GM12873 (cell line): ENCODE measurements around the gene PTF1A.

Experiments
- TF ChIP-seq, protein P1 (sequence below): IDR thresholded peaks from 2 replicates; pipeline ENCODE4 v1.5.1; 2012; ENCODE audit warnings: low read depth, mild to moderate bottlenecking, moderate library complexity, low read length, control low read depth; ENCODE audit not compliant: insufficient read depth; ENCODE audit errors: missing control alignments

PTF1A gene

GRCh38 chr10:23191764-23192711, at the start of gene PTF1A:
Gene PTF1A, plus strand, starts transcription at chr10:23192312. Its CDS starts 219 bp downstream, at chr10:23192531.
- TF ChIP-seq, protein P1, sequence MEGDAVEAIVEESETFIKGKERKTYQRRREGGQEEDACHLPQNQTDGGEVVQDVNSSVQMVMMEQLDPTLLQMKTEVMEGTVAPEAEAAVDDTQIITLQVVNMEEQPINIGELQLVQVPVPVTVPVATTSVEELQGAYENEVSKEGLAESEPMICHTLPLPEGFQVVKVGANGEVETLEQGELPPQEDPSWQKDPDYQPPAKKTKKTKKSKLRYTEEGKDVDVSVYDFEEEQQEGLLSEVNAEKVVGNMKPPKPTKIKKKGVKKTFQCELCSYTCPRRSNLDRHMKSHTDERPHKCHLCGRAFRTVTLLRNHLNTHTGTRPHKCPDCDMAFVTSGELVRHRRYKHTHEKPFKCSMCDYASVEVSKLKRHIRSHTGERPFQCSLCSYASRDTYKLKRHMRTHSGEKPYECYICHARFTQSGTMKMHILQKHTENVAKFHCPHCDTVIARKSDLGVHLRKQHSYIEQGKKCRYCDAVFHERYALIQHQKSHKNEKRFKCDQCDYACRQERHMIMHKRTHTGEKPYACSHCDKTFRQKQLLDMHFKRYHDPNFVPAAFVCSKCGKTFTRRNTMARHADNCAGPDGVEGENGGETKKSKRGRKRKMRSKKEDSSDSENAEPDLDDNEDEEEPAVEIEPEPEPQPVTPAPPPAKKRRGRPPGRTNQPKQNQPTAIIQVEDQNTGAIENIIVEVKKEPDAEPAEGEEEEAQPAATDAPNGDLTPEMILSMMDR, result no peak

- TF ChIP-seq, protein P1, result no peak
Measured at GRCh38 chr10:23146258-23146657, 45.9 kb upstream of the PTF1A start.

DNA sequence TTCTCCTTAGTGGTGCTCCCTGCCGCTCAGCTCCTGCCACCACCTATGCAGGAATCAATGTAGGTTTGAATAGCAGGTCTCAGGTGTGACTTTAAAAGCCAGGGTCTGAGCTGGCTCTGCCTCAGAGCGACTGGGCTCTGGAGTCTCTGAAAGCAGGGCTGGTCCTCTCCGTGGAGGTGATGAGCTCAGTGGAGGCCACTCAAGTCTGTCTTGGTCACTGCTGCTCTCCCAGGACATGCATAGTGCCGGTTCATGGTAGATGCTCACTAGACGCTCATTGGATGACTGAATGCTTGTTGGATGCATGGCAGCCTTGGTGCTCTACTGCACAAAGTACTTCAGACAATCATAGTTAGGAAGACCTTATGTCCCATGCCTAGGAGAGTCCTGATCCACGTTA, 45.1 kb upstream of the PTF1A start:
- TF ChIP-seq, protein P1, result no peak

GRCh38 chr10:23148214-23148613, 43.9 kb upstream of the PTF1A start:
- TF ChIP-seq, protein P1, result no peak

- TF ChIP-seq, protein P1, result no peak
Measured at GRCh38 chr10:23150091-23150490, 42.0 kb upstream of the PTF1A start.

- TF ChIP-seq, protein P1, result no peak
Measured at GRCh38 chr10:23150610-23151009, 41.5 kb upstream of the PTF1A start.

GRCh38 chr10:23151071-23151470, 41.0 kb upstream of the PTF1A start:
- TF ChIP-seq, protein P1, result no peak
